Heart left ventricle (tissue), 16 donors: Measurements from ENCODE around the gene SLC25A3. TPM values are rescaled to one million over a fixed set of nuclear protein-coding genes. Genes with fewer than 3 reads are reported as not detected.

Source experiments
- ATAC-seq, 4 donors: fragments of 200-7000 bp; cut with Tn5 transposase; one replicate each; pipeline ENCODE4 v1.9.1; 2020 to 2022; ENCODE audit warnings: moderate library complexity in 4 of 4, mild to moderate bottlenecking in 3 of 4, moderate number of reproducible peaks in 1 of 4
- DNase-seq, 5 donors: peaks; one replicate each; pipeline ENCODE4 v3.0.0-alpha.2; 2020
- H3K27ac ChIP-seq, 12 donors: fragments of 200-600 bp; sonication (generic) in 4 of 12; one replicate each; pipeline versions ENCODE4 v1.5.0 to v1.8.0; 2016 to 2022; ENCODE audit warnings: mild to moderate bottlenecking in 2 of 12
- H3K27me3 ChIP-seq, 9 donors: fragments of 200-600 bp; sonication (generic) in 2 of 9; one replicate each; pipeline versions ENCODE4 v1.5.1 to v1.8.0; 2016 to 2022; ENCODE audit warnings: mild to moderate bottlenecking in 3 of 9
- H3K36me3 ChIP-seq, 9 donors: fragments of 200-600 bp; sonication (generic) in 2 of 9; one replicate each; pipeline versions ENCODE4 v1.5.0 to v1.8.0; 2018 to 2022; ENCODE audit warnings: mild to moderate bottlenecking in 2 of 9
- H3K4me1 ChIP-seq, 12 donors: fragments of 200-600 bp; sonication (generic) in 4 of 12; one replicate each; pipeline versions ENCODE4 v1.5.0 to v1.8.0; 2016 to 2022; ENCODE audit warnings: mild to moderate bottlenecking in 3 of 12
- H3K4me3 ChIP-seq, 12 donors: fragments of 200-600 bp; sonication (generic) in 4 of 12; one replicate each; pipeline versions ENCODE4 v1.5.0 to v1.8.0; 2017 to 2022; ENCODE audit warnings: mild to moderate bottlenecking in 9 of 12, moderate library complexity in 4 of 12
- H3K9me3 ChIP-seq, 12 donors: fragments of 200-600 bp; sonication (generic) in 4 of 12; one replicate each; pipeline versions ENCODE4 v1.5.0 to v1.8.0; 2016 to 2022; ENCODE audit warnings: mild to moderate bottlenecking in 1 of 12
- CTCF ChIP-seq, 12 donors: fragments of 200-600 bp; sonication (generic) in 4 of 12; IDR thresholded peaks; one replicate each; pipeline versions ENCODE4 v1.5.0 to v1.8.0; 2018 to 2022; ENCODE audit warnings: antibody characterized with exemption in 12 of 12, mild to moderate bottlenecking in 5 of 12
- POLR2A ChIP-seq, 2 donors: fragments of 450-650 bp; IDR thresholded peaks; one replicate each; pipeline ENCODE4 v1.6.1; 2017; ENCODE audit warnings: antibody characterized with exemption in 2 of 2, mild to moderate bottlenecking in 2 of 2, moderate library complexity in 2 of 2
- WGBS, 4 donors: extraction: QIAGEN DNeasy Blood & Tissue Kit in 2 of 4; methylation state at CpG; one replicate each; pipeline versions ENCODE4 v1.1.5 to v1.1.7; 2013 to 2018; 5-methylcytosine and 5-hydroxymethylcytosine counted together
- intact Hi-C, 10 donors: fragments of 100-400 bp; cut with DNase I; formaldehyde crosslinking; loops; one replicate each; pipeline versions ENCODE4 v1.11.1 to v1.14.2; 2022
- polyA plus RNA-seq, 2 donors: library from polyadenylated mRNA; stranded (reverse); fragments of 200-250 nt; gene quantifications; one replicate each; pipeline ENCODE4 v1.2.3, GENCODE V29; 2013
- total RNA-seq, 9 donors: library from RNA; depleted of rRNA in 2 of 9; stranded (reverse); fragments of >200 nt in 2 of 9; fragmentation: NEBNext Ultra II Directional in 3 of 9; extraction: Animal tissue kit (Norgen Biotek cat#: 25700) in 3 of 9; gene quantifications; one replicate each; pipeline versions ENCODE4 v1.1.0 to v1.2.4, GENCODE V29; 2016 to 2023
- donor health status: ischemic (EF 13 %, LVEDD 7.1; RV severe dilation, severe dysfunction).
- donor health status: healthy with polysubstance abuse.
- donor health status: DM: no; HTN: yes; CAD: no.
- donor health status: DM: no; HTN: no; CAD: no.
- donor health status: ischemic (EF 25% LVEDD 6.9; RV normal size, moderate dysfunction).
- donor health status: ischemic (EF 25% LVEDD 5.7; RV mildly dilated, moderate dysfunction).
- donor health status: healthy.
- donor health status: DM: yes; HTN: yes; CAD: no.
- donor health status: ischemic (EF 35%, LVEDD 5.7; RV mildly dilated, moderate dysfunction).
- donor health status: nonischemic (EF 11% LVEDD 7.7; RV severe dilation, severe dysfunction).
- donor health status: DM: yes; HTN: yes; CAD: no.
- donor health status: PGD.
- donor health status: ischemic (EF 29% LVEDD 5.4; RV normal size, mild dysfunction).
- donor health status: nonischemic (EF 23%, LVEDD 6.1; RV moderate dilation, normal function).

Gene SLC25A3
- total and polyA plus RNA-seq, 11 donors = 852 to 2,779 (median 1,563) TPM

- no peak for ATAC-seq
- H3K36me3 ChIP-seq = no peaks in the 10 kb centered on the region
- H3K4me3 ChIP-seq = no peak overlapping the region
- intact Hi-C loops = no loop called here
- DNase-seq = no peak
- no peaks in the 10 kb centered on the region for H3K4me1 ChIP-seq
- WGBS, 4 donors = 95 to 98% (median 97%) methylated on average over 5 of the region's 5 CpGs
- H3K27me3 ChIP-seq = no peaks in the 10 kb centered on the region
- H3K9me3 ChIP-seq = no peaks in the 10 kb centered on the region
- TF ChIP-seq POLR2A (IDR thresholded peaks at IDR 0.05) = no peak
- no peak for TF ChIP-seq CTCF (IDR thresholded peaks at IDR 0.05)
- no peak overlapping the region for H3K27ac ChIP-seq
Measured at GRCh38 chr12:98580695-98581094, 12.8 kb upstream of the SLC25A3 start.

- DNase-seq = no peak
- no peaks in the 10 kb centered on the region for H3K36me3 ChIP-seq
- TF ChIP-seq CTCF (IDR thresholded peaks at IDR 0.05) (no peak), POLR2A (IDR thresholded peaks at IDR 0.05) (no peak)
- ATAC-seq = no peak
- 76 to 94% (median 90%) methylated on average over 1 of the region's 1 CpG for WGBS, 4 donors
- no peaks in the 10 kb centered on the region for H3K27me3 ChIP-seq
- intact Hi-C loops = no loop called here
- H3K9me3 ChIP-seq = no peaks in the 10 kb centered on the region
- H3K4me1 ChIP-seq = no peaks in the 10 kb centered on the region
- H3K27ac ChIP-seq = no peak overlapping the region
- H3K4me3 ChIP-seq = no peak overlapping the region
Measured at GRCh38 chr12:98581101-98581500, 12.4 kb upstream of the SLC25A3 start.

GRCh38 chr12:98582093-98582492, 11.4 kb upstream of the SLC25A3 start:
- no peak overlapping the region for H3K4me3 ChIP-seq
- H3K36me3 ChIP-seq = no peaks in the 10 kb centered on the region
- H3K9me3 ChIP-seq = no peaks in the 10 kb centered on the region
- DNase-seq (no peak), ATAC-seq (no peak)
- H3K4me1 ChIP-seq = no peaks in the 10 kb centered on the region
- H3K27me3 ChIP-seq = no peaks in the 10 kb centered on the region
- H3K27ac ChIP-seq = no peak overlapping the region
- TF ChIP-seq CTCF (IDR thresholded peaks at IDR 0.05) = no peak
- TF ChIP-seq POLR2A (IDR thresholded peaks at IDR 0.05) = no peak
- intact Hi-C loops = no loop called here
- WGBS, 4 donors = 82 to 88% (median 85%) methylated on average over 6 of the region's 6 CpGs

GRCh38 chr12:98587084-98587483, 6.4 kb upstream of the SLC25A3 start:
- 78 to 88% (median 81%) methylated on average over 5 of the region's 5 CpGs for WGBS, 4 donors
- Histone ChIP-seq H3K36me3 (no peaks in the 10 kb centered on the region), H3K27ac (no peak overlapping the region), H3K9me3 (no peaks in the 10 kb centered on the region), H3K27me3 (no peaks in the 10 kb centered on the region), H3K4me1 (no peaks in the 10 kb centered on the region), H3K4me3 (no peak overlapping the region)
- no peak for TF ChIP-seq CTCF (IDR thresholded peaks at IDR 0.05)
- TF ChIP-seq POLR2A (IDR thresholded peaks at IDR 0.05) = no peak
- ATAC-seq (no peak), DNase-seq (no peak)
- intact Hi-C loops = no loop called here
